ENCODE measurements around the gene GJB1. TPM values are rescaled to one million over a fixed set of nuclear protein-coding genes. Genes with fewer than 3 reads are reported as not detected.

GJB1 gene
- total RNA-seq, 4 donors from 2014 or later: 0.98 to 4.8 (median 3.3) TPM

GRCh38 chrX:71245159-71245558 lies 22.1 kb downstream of the GJB1 start:
- no peaks in the 10 kb centered on the region for H3K27me3 ChIP-seq
- H3K9me3 ChIP-seq: no peaks in the 10 kb centered on the region
- DNase-seq (ENCODE audit: low spot score in 2 of 2): no peak
- H3K4me3 ChIP-seq: no peak overlapping the region
- H3K27ac ChIP-seq: no peak overlapping the region
- H3K36me3 ChIP-seq: peaks cover 93% of the 10 kb centered on the region
- TF ChIP-seq POLR2A (IDR thresholded peaks at IDR 0.05) (no peak), CTCF (IDR thresholded peaks at IDR 0.05) (no peak), EP300 (IDR thresholded peaks at IDR 0.05) (no peak), POLR2AphosphoS5 (IDR thresholded peaks at IDR 0.05) (no peak)
- 63% methylated on average over 2 of the region's 2 CpGs for WGBS
- no peaks in the 10 kb centered on the region for H3K4me1 ChIP-seq

GRCh38 chrX:71250841-71251240 lies 27.8 kb downstream of the GJB1 start:
- whole genome bisulfite sequencing: 80% methylated on average over 9 of the region's 9 CpGs
- DNase-seq (ENCODE audit: low spot score in 2 of 2): no peak

DNA sequence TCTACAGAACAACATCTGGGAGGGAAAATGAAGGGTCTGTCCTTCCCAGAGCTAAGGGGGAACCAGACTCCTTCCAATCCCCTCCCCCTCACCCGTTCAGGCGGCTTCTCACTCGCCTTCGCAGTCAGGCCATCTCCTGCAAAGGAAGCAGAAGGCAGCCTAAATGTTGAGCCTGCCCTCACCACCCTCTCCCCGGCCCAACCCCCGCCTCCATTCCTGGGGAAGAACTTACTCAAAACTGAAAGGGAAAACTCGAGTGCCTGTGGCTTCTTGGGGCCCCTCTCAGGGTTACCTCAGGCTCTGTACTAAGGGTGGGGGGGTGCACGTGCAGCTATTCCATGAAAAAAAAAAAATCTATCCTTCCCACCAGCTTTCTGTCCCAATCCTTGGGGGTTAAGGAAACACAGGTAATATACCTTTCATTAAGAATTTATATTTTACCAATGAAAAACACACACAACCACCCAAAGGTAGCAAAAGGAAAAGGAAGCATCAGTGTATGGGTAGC lies 28.5 kb downstream of the GJB1 start:
- peaks cover 16% of the 10 kb centered on the region for H3K4me1 ChIP-seq
- H3K27ac ChIP-seq: no peak overlapping the region
- H3K27me3 ChIP-seq: no peaks in the 10 kb centered on the region
- DNase-seq (ENCODE audit: low spot score in 2 of 2): no peak
- peaks cover 36% of the 10 kb centered on the region for H3K36me3 ChIP-seq
- no peak for TF ChIP-seq POLR2AphosphoS5 (IDR thresholded peaks at IDR 0.05)
- TF ChIP-seq EP300 (IDR thresholded peaks at IDR 0.05): no peak
- TF ChIP-seq POLR2A (IDR thresholded peaks at IDR 0.05): no peak
- no peak for TF ChIP-seq CTCF (IDR thresholded peaks at IDR 0.05)
- 47% methylated on average over 8 of the region's 8 CpGs for WGBS
- H3K9me3 ChIP-seq: no peaks in the 10 kb centered on the region
- H3K4me3 ChIP-seq: no peak overlapping the region

More at GRCh38 chrX:71250841-71251240, 27.8 kb downstream of the GJB1 start:
- H3K4me3 ChIP-seq: no peak overlapping the region
- no peaks in the 10 kb centered on the region for H3K27me3 ChIP-seq
- no peaks in the 10 kb centered on the region for H3K9me3 ChIP-seq
- peaks cover 42% of the 10 kb centered on the region for H3K36me3 ChIP-seq
- peaks cover 16% of the 10 kb centered on the region for H3K4me1 ChIP-seq
- no peak overlapping the region for H3K27ac ChIP-seq
- no peak for TF ChIP-seq POLR2A (IDR thresholded peaks at IDR 0.05)
- TF ChIP-seq POLR2AphosphoS5 (IDR thresholded peaks at IDR 0.05): no peak

DNA sequence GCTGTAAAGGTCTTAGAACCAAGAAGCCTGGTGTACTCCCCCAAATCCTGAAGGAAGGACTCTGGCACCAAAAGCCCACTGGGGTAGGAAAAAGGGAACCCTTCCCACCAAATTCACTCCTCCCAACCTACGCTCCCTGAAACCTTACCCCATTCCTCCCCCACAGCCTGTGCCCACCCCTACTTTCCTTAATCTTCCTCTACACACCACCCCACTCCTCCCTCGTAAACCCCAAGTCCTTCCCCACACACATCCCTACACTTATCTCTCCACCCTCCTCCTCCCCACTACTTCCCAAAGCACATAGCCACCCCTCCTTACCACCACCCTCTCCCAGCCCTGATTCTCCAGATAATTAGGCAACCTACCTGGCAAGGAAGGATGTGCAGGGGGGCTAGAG lies 29.2 kb downstream of the GJB1 start:
- TF ChIP-seq POLR2A (IDR thresholded peaks at IDR 0.05) (no peak), POLR2AphosphoS5 (IDR thresholded peaks at IDR 0.05) (no peak), EP300 (IDR thresholded peaks at IDR 0.05) (no peak), CTCF (IDR thresholded peaks at IDR 0.05) (no peak)
- Histone ChIP-seq H3K27me3 (no peaks in the 10 kb centered on the region), H3K27ac (no peak overlapping the region), H3K36me3 (peaks cover 29% of the 10 kb centered on the region), H3K4me3 (peak overlapping the region; percentile 63), H3K9me3 (no peaks in the 10 kb centered on the region), H3K4me1 (peaks cover 16% of the 10 kb centered on the region)
- WGBS: 78% methylated on average over 2 of the region's 2 CpGs
- no peak for DNase-seq (ENCODE audit: low spot score in 2 of 2)

DNA sequence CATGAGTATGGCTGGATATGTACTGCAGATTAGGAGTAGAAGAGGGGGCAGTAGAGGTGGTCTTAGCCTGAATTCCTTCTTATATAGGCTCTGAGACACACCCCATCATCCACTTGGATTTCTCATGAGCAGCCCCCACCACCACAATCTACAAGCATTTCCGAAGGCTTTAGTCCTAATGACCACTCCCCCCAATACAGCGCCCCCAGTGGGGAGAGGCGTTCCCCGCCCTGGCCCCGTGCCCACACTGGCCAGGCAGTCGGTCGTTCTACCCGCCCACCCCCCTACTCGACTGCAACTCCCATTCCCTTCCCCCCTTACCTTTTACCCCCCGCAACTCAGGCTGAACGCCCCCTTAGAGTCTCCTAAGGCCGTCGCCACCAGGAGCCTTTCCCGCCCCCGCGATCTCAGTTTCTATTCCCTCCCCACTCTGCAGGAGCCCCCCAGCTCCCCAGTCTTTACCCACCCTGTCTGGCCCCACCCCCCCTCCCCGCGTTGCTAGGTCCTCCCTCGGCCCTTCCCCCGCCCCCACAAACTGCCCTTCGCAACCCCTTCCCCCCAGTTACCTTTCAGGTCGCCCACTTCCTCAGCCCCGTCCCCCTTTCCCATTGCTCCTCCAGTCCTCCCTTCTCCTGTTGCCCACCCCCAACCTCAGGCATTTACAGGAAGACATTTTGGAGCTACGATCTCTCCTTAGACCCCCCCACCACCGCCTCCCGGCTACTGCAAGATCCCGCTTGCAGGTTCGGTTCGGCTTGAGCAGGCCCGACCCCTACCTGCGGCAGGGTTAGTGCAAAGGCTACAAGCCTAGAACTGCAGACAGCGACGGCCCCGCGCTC lies 30.4 kb downstream of the GJB1 start:
- DNase-seq (ENCODE audit: low spot score in 2 of 2): peak in 1 of 2 donors; percentile 75
- Histone ChIP-seq H3K4me3 (peak overlapping the region; percentile 63), H3K9me3 (no peaks in the 10 kb centered on the region), H3K4me1 (peaks cover 16% of the 10 kb centered on the region), H3K27ac (peak overlapping the region; percentile 84), H3K36me3 (peaks cover 16% of the 10 kb centered on the region), H3K27me3 (no peaks in the 10 kb centered on the region)
- 42% methylated on average over 27 of the region's 35 CpGs for WGBS
- no peak for TF ChIP-seq POLR2A (IDR thresholded peaks at IDR 0.05)
- TF ChIP-seq CTCF (IDR thresholded peaks at IDR 0.05): peak in 1 of 2 donors; percentile 43

Measured in suprapubic skin (tissue), 4 donors.